ENCODE measurements around the gene ZBTB5. TPM values are rescaled to one million over a fixed set of nuclear protein-coding genes. Genes with fewer than 3 reads are reported as not detected.
A peak's percentile ranks its signal among the peaks of the same experiment; 100 is the strongest.

Gene ZBTB5
- total and polyA plus RNA-seq, 4 donors = 3.2 to 21.9 (median 8.3) TPM

DNA sequence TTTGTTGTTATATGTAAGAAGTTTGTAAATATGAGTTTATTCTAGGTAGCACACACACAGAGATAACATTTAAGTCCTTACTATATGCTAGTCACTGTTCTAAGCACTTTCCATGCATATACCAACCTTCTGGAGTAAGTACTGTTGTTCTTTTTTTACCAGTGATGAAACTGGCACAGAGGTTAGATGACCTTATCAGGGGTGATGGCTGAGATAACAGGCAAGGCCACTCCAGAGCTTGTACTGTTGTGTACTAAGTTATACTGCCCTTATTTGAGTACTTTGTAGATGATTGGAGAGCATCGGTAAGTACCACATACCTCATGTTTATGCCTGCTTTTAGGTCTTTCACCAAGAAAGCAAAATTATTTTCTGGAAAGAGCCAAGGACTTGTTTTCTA, 26.7 kb upstream of the ZBTB5 start:
- Histone ChIP-seq H3K4me3 (no peak overlapping the region), H3K36me3 (ENCODE audit: control insufficient read depth in 4 of 4, insufficient read depth in 4 of 4, low read length in 4 of 4) (peaks cover 23 to 39% (median 36%) of the 10 kb centered on the region in 4 donors), H3K27me3 (ENCODE audit: control insufficient read depth in 3 of 3, insufficient read depth in 3 of 3, low read length in 2 of 3) (no peaks in the 10 kb centered on the region), H3K9ac (ENCODE audit: insufficient read depth in 1 of 2, low read length in 2 of 2) (no peak overlapping the region), H3K4me1 (ENCODE audit: control insufficient read depth in 5 of 5, insufficient read depth in 5 of 5, low read length in 5 of 5) (peaks cover 0 to 8% (median 5%) of the 10 kb centered on the region in 5 donors), H3K9me3 (ENCODE audit: control insufficient read depth in 4 of 4, insufficient read depth in 3 of 4, low read length in 3 of 4) (no peaks in the 10 kb centered on the region), H3K27ac (ENCODE audit: low read depth in 1 of 2, low read length in 1 of 2) (no peak overlapping the region)
- 70 to 94% methylated on average over 1 of the region's 1 CpG for WGBS, 2 donors
- DNase-seq = no peak
- TF ChIP-seq CTCF (IDR thresholded peaks at IDR 0.05; ENCODE audit: control extremely low read depth, extremely low read depth) = no peak
- ATAC-seq (ENCODE audit: insufficient read depth, low FRiP score) = no peak

DNA sequence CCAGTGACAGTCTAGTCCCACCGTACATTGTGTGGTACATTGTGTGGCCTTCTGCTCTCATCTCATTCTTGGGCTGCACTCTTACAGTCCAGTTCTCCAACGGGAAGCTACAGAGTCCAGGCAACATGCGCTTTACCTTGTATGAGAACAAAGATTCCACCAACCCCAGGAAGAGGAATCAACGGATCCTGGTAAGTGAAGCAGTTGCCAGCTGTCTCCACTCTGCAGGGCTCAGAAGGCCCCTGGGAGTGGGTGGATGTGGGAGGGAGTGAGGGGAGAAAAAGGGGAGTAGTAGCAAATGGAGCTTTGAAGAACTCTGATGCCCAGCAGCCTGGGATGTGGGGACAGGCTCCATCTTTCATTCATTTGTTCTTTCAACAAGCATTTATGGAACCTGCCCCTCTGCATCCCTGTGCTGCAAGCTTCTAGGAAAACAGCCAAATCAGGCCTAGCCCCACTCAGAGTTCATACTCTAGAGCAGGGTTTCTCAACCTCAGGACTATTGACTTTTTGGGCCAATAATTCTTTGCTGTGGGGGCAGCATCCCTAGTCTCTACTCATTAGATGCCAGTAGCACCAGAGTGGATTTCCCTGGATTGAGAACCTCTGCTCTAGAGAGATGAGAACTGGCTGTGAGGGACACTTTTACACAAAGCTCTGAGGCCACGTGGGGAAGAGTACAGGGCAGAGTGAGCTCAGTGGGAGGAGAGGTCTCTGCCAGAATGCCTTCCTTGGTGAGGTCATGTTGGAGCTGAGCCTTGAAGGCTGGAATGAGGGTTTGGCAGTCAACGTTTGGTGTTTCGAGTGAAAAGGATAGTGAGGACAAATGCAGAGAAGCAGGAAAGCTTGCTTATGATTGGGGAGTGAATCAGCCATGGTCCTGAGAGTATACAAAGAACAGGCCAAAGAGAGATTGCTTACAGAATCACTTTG, 21.6 kb upstream of the ZBTB5 start:
- Histone ChIP-seq H3K9ac (ENCODE audit: insufficient read depth in 1 of 2, low read length in 2 of 2) (peak overlapping the region; percentile 47 to 67), H3K9me3 (ENCODE audit: control insufficient read depth in 4 of 4, insufficient read depth in 3 of 4, low read length in 3 of 4) (no peaks in the 10 kb centered on the region), H3K4me3 (peak overlapping the region; percentile 68), H3K27ac (ENCODE audit: low read depth in 1 of 2, low read length in 1 of 2) (peak overlapping the region; percentile 37 to 66), H3K36me3 (ENCODE audit: control insufficient read depth in 4 of 4, insufficient read depth in 4 of 4, low read length in 4 of 4) (peaks cover 6 to 14% (median 9%) of the 10 kb centered on the region in 4 donors), H3K27me3 (ENCODE audit: control insufficient read depth in 3 of 3, insufficient read depth in 3 of 3, low read length in 2 of 3) (no peaks in the 10 kb centered on the region), H3K4me1 (ENCODE audit: control insufficient read depth in 5 of 5, insufficient read depth in 5 of 5, low read length in 5 of 5) (peaks cover 0 to 24% (median 7%) of the 10 kb centered on the region in 5 donors)
- DNase-seq (peak; percentile 26 to 34 (median 31)), ATAC-seq (ENCODE audit: insufficient read depth, low FRiP score) (no peak)
- WGBS, 2 donors = 27 to 48% methylated on average over 7 of the region's 7 CpGs
- TF ChIP-seq CTCF (IDR thresholded peaks at IDR 0.05; ENCODE audit: control extremely low read depth, extremely low read depth) = no peak

GRCh38 chr9:37486256-37486615, 21.0 kb upstream of the ZBTB5 start:
- DNase-seq (no peak), ATAC-seq (ENCODE audit: insufficient read depth, low FRiP score) (no peak)
- TF ChIP-seq CTCF (IDR thresholded peaks at IDR 0.05; ENCODE audit: control extremely low read depth, extremely low read depth) = no peak

More at GRCh38 chr9:37486256-37486615, 21.0 kb upstream of the ZBTB5 start:
- H3K9ac ChIP-seq (ENCODE audit: insufficient read depth in 1 of 2, low read length in 2 of 2) = peak overlapping the region; percentile 47 to 67
- peaks cover 0 to 24% (median 7%) of the 10 kb centered on the region in 5 donors for H3K4me1 ChIP-seq (ENCODE audit: control insufficient read depth in 5 of 5, insufficient read depth in 5 of 5, low read length in 5 of 5)
- WGBS, 2 donors = 7 to 8% methylated on average over 7 of the region's 7 CpGs
- H3K27ac ChIP-seq (ENCODE audit: low read depth in 1 of 2, low read length in 1 of 2) = peak overlapping the region; percentile 37 to 66
- no peaks in the 10 kb centered on the region for H3K9me3 ChIP-seq (ENCODE audit: control insufficient read depth in 4 of 4, insufficient read depth in 3 of 4, low read length in 3 of 4)
- no peaks in the 10 kb centered on the region for H3K27me3 ChIP-seq (ENCODE audit: control insufficient read depth in 3 of 3, insufficient read depth in 3 of 3, low read length in 2 of 3)
- peak overlapping the region; percentile 68 for H3K4me3 ChIP-seq
- peaks cover 6 to 13% (median 8%) of the 10 kb centered on the region in 4 donors for H3K36me3 ChIP-seq (ENCODE audit: control insufficient read depth in 4 of 4, insufficient read depth in 4 of 4, low read length in 4 of 4)

All from lung (tissue), 12 donors.